ENCODE measurements around the gene SELENON. TPM values are rescaled to one million over a fixed set of nuclear protein-coding genes. Genes with fewer than 3 reads are reported as not detected.

The SELENON gene
- total RNA-seq, 3 donors from 2014 or later, result 16.6 to 39.0 (median 22.1) TPM

DNA sequence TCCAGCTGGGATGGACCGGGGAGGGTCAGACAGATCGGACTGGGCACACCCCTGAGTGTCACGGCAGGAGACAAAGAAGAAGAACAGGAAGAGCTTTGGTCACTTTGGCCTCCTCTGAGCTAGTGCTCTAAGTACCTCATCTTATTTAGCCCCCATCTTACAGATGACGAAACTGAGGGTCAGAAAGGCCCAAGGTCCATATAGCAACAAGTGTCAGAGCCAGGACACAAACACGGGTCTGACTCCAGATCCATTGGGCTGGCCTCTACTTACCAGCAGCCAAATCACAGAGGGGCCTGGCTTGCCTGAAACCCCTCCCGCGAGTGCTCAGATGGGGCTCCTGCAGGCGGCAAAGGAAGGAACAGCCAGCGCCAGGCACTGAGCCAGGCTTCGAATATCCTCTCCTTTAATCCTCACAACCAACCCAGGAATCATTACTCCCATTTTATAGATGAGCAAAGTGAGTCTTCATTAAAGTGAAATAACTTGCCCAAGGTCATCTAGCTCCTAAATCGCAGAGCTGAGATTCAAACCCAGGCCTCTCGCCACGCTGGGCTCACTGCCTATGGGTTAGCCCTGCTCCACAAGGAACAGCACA, 25.7 kb upstream of the SELENON start:
- Histone ChIP-seq H3K4me1 (peaks cover 0 to 9% of the 10 kb centered on the region in 2 donors), H3K27ac (no peak overlapping the region), H3K4me3 (no peak overlapping the region), H3K27me3 (no peaks in the 10 kb centered on the region), H3K36me3 (no peaks in the 10 kb centered on the region), H3K9me3 (no peaks in the 10 kb centered on the region)
- DNase-seq (ENCODE audit: low spot score in 2 of 2), result no peak
- intact Hi-C loops (cut with DNase I; ENCODE audit: low total_unique reads), result no loop called here
- no peak for TF ChIP-seq POLR2A (IDR thresholded peaks at IDR 0.05)
- TF ChIP-seq POLR2AphosphoS5 (IDR thresholded peaks at IDR 0.05), result no peak
- TF ChIP-seq, protein P1, sequence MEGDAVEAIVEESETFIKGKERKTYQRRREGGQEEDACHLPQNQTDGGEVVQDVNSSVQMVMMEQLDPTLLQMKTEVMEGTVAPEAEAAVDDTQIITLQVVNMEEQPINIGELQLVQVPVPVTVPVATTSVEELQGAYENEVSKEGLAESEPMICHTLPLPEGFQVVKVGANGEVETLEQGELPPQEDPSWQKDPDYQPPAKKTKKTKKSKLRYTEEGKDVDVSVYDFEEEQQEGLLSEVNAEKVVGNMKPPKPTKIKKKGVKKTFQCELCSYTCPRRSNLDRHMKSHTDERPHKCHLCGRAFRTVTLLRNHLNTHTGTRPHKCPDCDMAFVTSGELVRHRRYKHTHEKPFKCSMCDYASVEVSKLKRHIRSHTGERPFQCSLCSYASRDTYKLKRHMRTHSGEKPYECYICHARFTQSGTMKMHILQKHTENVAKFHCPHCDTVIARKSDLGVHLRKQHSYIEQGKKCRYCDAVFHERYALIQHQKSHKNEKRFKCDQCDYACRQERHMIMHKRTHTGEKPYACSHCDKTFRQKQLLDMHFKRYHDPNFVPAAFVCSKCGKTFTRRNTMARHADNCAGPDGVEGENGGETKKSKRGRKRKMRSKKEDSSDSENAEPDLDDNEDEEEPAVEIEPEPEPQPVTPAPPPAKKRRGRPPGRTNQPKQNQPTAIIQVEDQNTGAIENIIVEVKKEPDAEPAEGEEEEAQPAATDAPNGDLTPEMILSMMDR (IDR thresholded peaks at IDR 0.05), result no peak

DNA sequence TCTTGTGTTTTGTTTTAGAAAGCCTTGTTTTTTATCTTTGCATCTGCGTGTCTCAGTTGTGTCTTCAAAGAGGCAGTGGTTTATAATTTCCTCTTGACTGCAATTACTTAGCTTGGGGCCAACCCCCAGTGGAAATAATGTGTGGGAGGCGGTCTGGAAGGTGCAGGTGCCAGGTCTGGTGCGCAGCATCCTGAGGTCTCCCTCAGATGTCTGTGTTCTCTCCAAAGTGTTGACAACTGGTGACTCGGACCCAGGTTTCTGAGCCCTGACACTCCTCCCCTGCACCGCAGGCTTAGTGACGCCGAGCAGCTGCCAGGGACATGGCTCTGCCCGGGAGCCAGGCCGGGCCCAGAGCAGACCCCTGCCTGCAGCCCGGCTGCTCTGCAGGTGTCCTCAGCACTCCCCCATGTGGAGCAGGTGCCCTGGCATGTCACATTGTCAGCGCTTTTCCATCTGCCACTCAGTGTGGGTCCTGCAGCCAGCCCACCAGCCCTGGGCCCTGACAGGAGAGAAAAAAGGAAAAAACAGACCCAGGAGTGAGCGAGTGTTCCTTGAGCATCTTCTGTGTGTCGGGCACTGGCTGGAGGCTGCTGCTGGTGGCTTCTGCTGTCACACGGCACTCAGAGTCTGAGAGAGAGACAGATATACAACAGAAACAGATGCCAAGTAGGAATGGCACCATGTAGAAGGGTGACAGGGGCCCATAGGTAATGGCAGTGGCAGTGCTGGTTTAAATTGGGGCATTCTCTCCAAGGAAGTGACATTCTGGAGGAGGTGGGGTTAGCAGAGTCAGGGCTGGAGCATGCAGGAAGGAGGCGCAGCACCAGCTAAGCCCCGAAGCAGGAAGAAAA, 24.8 kb upstream of the SELENON start:
- H3K4me3 ChIP-seq, result no peak overlapping the region
- H3K4me1 ChIP-seq, result peaks cover 0 to 9% of the 10 kb centered on the region in 2 donors
- H3K27me3 ChIP-seq, result no peaks in the 10 kb centered on the region
- H3K9me3 ChIP-seq, result no peaks in the 10 kb centered on the region
- intact Hi-C loops (cut with DNase I; ENCODE audit: low total_unique reads), result no loop called here
- no peak for DNase-seq (ENCODE audit: low spot score in 2 of 2)
- no peak for TF ChIP-seq POLR2A (IDR thresholded peaks at IDR 0.05)
- TF ChIP-seq POLR2AphosphoS5 (IDR thresholded peaks at IDR 0.05), result no peak
- TF ChIP-seq, protein P1 (IDR thresholded peaks at IDR 0.05), result no peak
- H3K36me3 ChIP-seq, result no peaks in the 10 kb centered on the region
- H3K27ac ChIP-seq, result no peak overlapping the region

DNA sequence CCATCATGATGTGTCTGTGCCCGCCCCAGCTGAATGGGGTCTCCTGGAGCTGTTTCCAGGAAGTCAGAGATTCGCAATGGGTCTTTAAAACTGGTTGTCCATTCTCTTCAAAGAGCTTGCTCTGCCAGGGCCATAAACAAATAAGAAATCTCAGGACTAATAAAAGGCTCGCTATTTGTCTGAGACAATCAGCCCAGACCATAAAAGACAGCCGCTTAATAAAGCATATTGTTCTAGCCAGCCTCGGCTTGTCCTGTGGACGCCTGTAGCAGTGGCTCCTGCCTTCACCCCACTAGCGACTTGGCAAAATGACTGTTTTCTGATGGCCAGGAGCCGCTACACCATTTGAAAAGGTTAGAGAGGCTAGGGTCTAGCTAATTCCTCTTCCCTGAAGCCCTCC, 20.6 kb upstream of the SELENON start:
- TF ChIP-seq POLR2AphosphoS5 (IDR thresholded peaks at IDR 0.05), result no peak
- TF ChIP-seq, protein P1 (IDR thresholded peaks at IDR 0.05), result no peak
- no peak for TF ChIP-seq POLR2A (IDR thresholded peaks at IDR 0.05)
- no peak for DNase-seq (ENCODE audit: low spot score in 2 of 2)
- Histone ChIP-seq H3K4me3 (no peak overlapping the region), H3K36me3 (no peaks in the 10 kb centered on the region), H3K27ac (no peak overlapping the region), H3K4me1 (peaks cover 3 to 8% of the 10 kb centered on the region in 2 donors), H3K9me3 (no peaks in the 10 kb centered on the region), H3K27me3 (no peaks in the 10 kb centered on the region)
- intact Hi-C loops (cut with DNase I; ENCODE audit: low total_unique reads), result no loop called here

DNA sequence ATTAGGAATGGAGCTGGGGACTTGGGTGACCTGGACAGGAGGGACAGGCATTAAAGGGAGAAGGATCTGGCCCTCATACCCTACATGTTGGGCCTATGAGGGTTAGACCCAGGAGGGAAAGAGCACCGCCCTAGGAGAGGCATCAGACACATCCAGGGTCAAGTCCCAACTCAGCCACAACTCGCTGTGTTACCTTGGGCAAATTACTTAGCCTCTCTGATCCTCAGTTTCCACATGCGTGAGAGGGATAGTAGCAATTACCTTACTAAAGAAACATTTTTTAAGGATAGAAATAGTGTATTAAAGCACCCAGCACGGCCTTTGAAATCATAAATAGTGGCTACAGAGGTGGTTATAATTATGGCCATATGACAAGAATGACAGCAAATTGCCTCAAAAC, 20.1 kb upstream of the SELENON start:
- no peaks in the 10 kb centered on the region for H3K27me3 ChIP-seq
- no peaks in the 10 kb centered on the region for H3K36me3 ChIP-seq
- no peak overlapping the region for H3K27ac ChIP-seq
- H3K9me3 ChIP-seq, result no peaks in the 10 kb centered on the region
- no peak for TF ChIP-seq POLR2AphosphoS5 (IDR thresholded peaks at IDR 0.05)
- no peak for TF ChIP-seq POLR2A (IDR thresholded peaks at IDR 0.05)
- TF ChIP-seq, protein P1 (IDR thresholded peaks at IDR 0.05), result no peak
- H3K4me3 ChIP-seq, result no peak overlapping the region
- DNase-seq (ENCODE audit: low spot score in 2 of 2), result no peak
- intact Hi-C loops (cut with DNase I; ENCODE audit: low total_unique reads), result no loop called here
- H3K4me1 ChIP-seq, result peaks cover 3% of the 10 kb centered on the region in 2 donors

All from breast epithelium (tissue), 4 donors.